Placental epithelial cell (primary cell): ENCODE measurements around the gene PRDM11. TPM values are rescaled to one million over a fixed set of nuclear protein-coding genes. Genes with fewer than 3 reads are reported as not detected.

Source experiments
- total RNA-seq: library from RNA; depleted of rRNA; stranded (reverse); fragments of >200 nt; gene quantifications from 2 replicates; pipeline ENCODE4 v1.2.3, GENCODE V29; 2012

Gene PRDM11
- 5.5 and 9.4 TPM in 2 replicates for total RNA-seq

GRCh38 chr11:45146072-45147016 lies at the start of gene PRDM11:
PRDM11 (plus strand) TSS chr11:45146639; CDS start chr11:45181767, 35,128 bp downstream.

Other genes with a start within 250 kb of the PRDM11 start
- gene TP53I11, start 195.8 kb upstream of the PRDM11 start, total RNA-seq = under 0.01 TPM in 1 of 2 replicates, not detected in the other
- gene SYT13, start 139.7 kb downstream of the PRDM11 start, total RNA-seq = under 0.01 TPM in 1 of 2 replicates, not detected in the other